ENCODE results near the gene ENAM.
A peak's percentile ranks its signal among the peaks of the same experiment; 100 is the strongest.

Gene ENAM

DNA sequence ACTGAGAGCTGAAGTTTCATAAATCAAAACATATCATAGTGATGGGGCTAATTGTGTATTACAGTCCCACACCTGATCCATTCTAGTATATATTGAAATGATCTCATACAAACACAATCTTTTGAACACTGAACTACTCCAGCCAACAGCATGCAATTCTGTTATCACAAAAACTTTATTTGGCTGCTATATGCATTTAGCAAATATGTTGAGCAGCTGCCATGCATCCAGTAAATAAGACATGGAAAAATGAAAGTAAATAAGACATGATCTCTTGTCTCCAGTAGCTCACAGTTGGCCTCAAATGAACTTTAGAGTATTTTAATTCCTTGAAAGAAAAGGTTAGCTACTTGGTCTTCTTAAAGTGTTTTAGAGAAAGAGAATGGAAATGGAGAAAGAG, 34.3 kb upstream of the ENAM start:
- H3K4me1 ChIP-seq (ENCODE audit: insufficient read depth, low read length, poor library complexity, severe bottlenecking), result no peaks in the 10 kb centered on the region

GRCh38 chr4:70600305-70600704, 28.2 kb upstream of the ENAM start:
- H3K4me1 ChIP-seq (ENCODE audit: insufficient read depth, low read length, poor library complexity, severe bottlenecking), result no peaks in the 10 kb centered on the region
- H3K4me2 ChIP-seq (ENCODE audit: low read depth, low read length, poor library complexity, severe bottlenecking), result no peak overlapping the region
- no peaks in the 10 kb centered on the region for H4K20me1 ChIP-seq (ENCODE audit: insufficient read depth, low read length, poor library complexity, severe bottlenecking)
- H3K9me2 ChIP-seq (replicated peaks; ENCODE audit: low read depth, low read length), result no peaks in the 10 kb centered on the region
- no peak for TF ChIP-seq CTCF (conservative IDR thresholded peaks at IDR 0.05; ENCODE audit: low read length)
- no peak for TF ChIP-seq EZH2phosphoT487 (IDR thresholded peaks at IDR 0.05; ENCODE audit: borderline replicate concordance)
- H3K36me3 ChIP-seq (ENCODE audit: insufficient read depth, low read length), result no peaks in the 10 kb centered on the region
- no peak overlapping the region for H3K4me3 ChIP-seq (ENCODE audit: low read length, poor library complexity, severe bottlenecking)
- no peak overlapping the region for H3K9ac ChIP-seq (ENCODE audit: low read depth, low read length, poor library complexity, severe bottlenecking)
- no peaks in the 10 kb centered on the region for H3K9me3 ChIP-seq (ENCODE audit: insufficient read depth, low read depth, low read length)
- H3K27me3 ChIP-seq (ENCODE audit: insufficient read depth, low read length, poor library complexity, severe bottlenecking), result no peaks in the 10 kb centered on the region
- H3F3A ChIP-seq (ENCODE audit: low read depth), result no peaks in the 10 kb centered on the region
- H2AFZ ChIP-seq (ENCODE audit: low read length), result no peak overlapping the region
- no peaks in the 10 kb centered on the region for H3K79me2 ChIP-seq (ENCODE audit: insufficient read depth, low read length)

More for the DNA sequence above, 34.3 kb upstream of the ENAM start:
- Histone ChIP-seq H3K9me2 (replicated peaks; ENCODE audit: low read depth, low read length) (no peaks in the 10 kb centered on the region), H3K9me3 (ENCODE audit: insufficient read depth, low read depth, low read length) (no peaks in the 10 kb centered on the region), H4K20me1 (ENCODE audit: insufficient read depth, low read length, poor library complexity, severe bottlenecking) (no peaks in the 10 kb centered on the region), H3F3A (ENCODE audit: low read depth) (no peaks in the 10 kb centered on the region), H3K4me2 (ENCODE audit: low read depth, low read length, poor library complexity, severe bottlenecking) (peak overlapping the region; percentile 30), H3K79me2 (ENCODE audit: insufficient read depth, low read length) (no peaks in the 10 kb centered on the region), H3K9ac (ENCODE audit: low read depth, low read length, poor library complexity, severe bottlenecking) (no peak overlapping the region), H3K4me3 (ENCODE audit: low read length, poor library complexity, severe bottlenecking) (no peak overlapping the region), H3K36me3 (ENCODE audit: insufficient read depth, low read length) (no peaks in the 10 kb centered on the region), H3K27me3 (ENCODE audit: insufficient read depth, low read length, poor library complexity, severe bottlenecking) (no peaks in the 10 kb centered on the region), H2AFZ (ENCODE audit: low read length) (no peak overlapping the region)
- no peak for TF ChIP-seq EZH2phosphoT487 (IDR thresholded peaks at IDR 0.05; ENCODE audit: borderline replicate concordance)
- no peak for TF ChIP-seq CTCF (conservative IDR thresholded peaks at IDR 0.05; ENCODE audit: low read length)

GRCh38 chr4:70600977-70601376, 27.6 kb upstream of the ENAM start:
- no peaks in the 10 kb centered on the region for H3K4me1 ChIP-seq (ENCODE audit: insufficient read depth, low read length, poor library complexity, severe bottlenecking)
- no peaks in the 10 kb centered on the region for H3K9me2 ChIP-seq (replicated peaks; ENCODE audit: low read depth, low read length)
- no peaks in the 10 kb centered on the region for H3K27me3 ChIP-seq (ENCODE audit: insufficient read depth, low read length, poor library complexity, severe bottlenecking)
- TF ChIP-seq EZH2phosphoT487 (IDR thresholded peaks at IDR 0.05; ENCODE audit: borderline replicate concordance), result no peak
- TF ChIP-seq CTCF (conservative IDR thresholded peaks at IDR 0.05; ENCODE audit: low read length), result no peak
- no peaks in the 10 kb centered on the region for H3K36me3 ChIP-seq (ENCODE audit: insufficient read depth, low read length)
- no peaks in the 10 kb centered on the region for H3K79me2 ChIP-seq (ENCODE audit: insufficient read depth, low read length)
- H3K9me3 ChIP-seq (ENCODE audit: insufficient read depth, low read depth, low read length), result no peaks in the 10 kb centered on the region
- H2AFZ ChIP-seq (ENCODE audit: low read length), result no peak overlapping the region
- no peaks in the 10 kb centered on the region for H3F3A ChIP-seq (ENCODE audit: low read depth)
- no peaks in the 10 kb centered on the region for H4K20me1 ChIP-seq (ENCODE audit: insufficient read depth, low read length, poor library complexity, severe bottlenecking)
- H3K4me3 ChIP-seq (ENCODE audit: low read length, poor library complexity, severe bottlenecking), result no peak overlapping the region
- no peak overlapping the region for H3K9ac ChIP-seq (ENCODE audit: low read depth, low read length, poor library complexity, severe bottlenecking)
- H3K4me2 ChIP-seq (ENCODE audit: low read depth, low read length, poor library complexity, severe bottlenecking), result no peak overlapping the region
